ENCODE results near the gene GDE1.

Gene GDE1

GRCh38 chr16:19515757-19516156 lies 6.1 kb downstream of the GDE1 start:
- no peak for TF ChIP-seq Cebpa-rat (IDR thresholded peaks at IDR 0.05)
- Histone ChIP-seq H3K27ac (no peak overlapping the region), H4K20me1 (peaks cover 14% of the 10 kb centered on the region; the same call in 1 of the 2 replicates), H3K4me3 (no peak overlapping the region), H3K4me2 (no peak overlapping the region), H3K27me3 (no peaks in the 10 kb centered on the region), H3K4me1 (peaks cover 20% of the 10 kb centered on the region), H3K36me3 (peaks cover 62% of the 10 kb centered on the region), H3K9ac (no peak overlapping the region), H3K9me3 (no peaks in the 10 kb centered on the region)

GRCh38 chr16:19513377-19514053 lies 8.4 kb downstream of the GDE1 start:
- no peaks in the 10 kb centered on the region for H3K4me1 ChIP-seq
- no peaks in the 10 kb centered on the region; the same call in 1 of the 2 replicates for H4K20me1 ChIP-seq
- H3K9me3 ChIP-seq: no peaks in the 10 kb centered on the region
- peaks cover 79% of the 10 kb centered on the region for H3K36me3 ChIP-seq
- H3K27me3 ChIP-seq: no peaks in the 10 kb centered on the region
- H3K4me3 ChIP-seq: no peak overlapping the region
- no peak overlapping the region for H3K27ac ChIP-seq
- TF ChIP-seq Cebpa-rat (IDR thresholded peaks at IDR 0.05): no peak
- no peak overlapping the region for H3K4me2 ChIP-seq
- H3K9ac ChIP-seq: no peak overlapping the region

- H3K9me3 ChIP-seq: no peaks in the 10 kb centered on the region
- H3K27ac ChIP-seq: no peak overlapping the region
- TF ChIP-seq Cebpa-rat (IDR thresholded peaks at IDR 0.05): no peak
- H3K36me3 ChIP-seq: peaks cover 84% of the 10 kb centered on the region
- no peak overlapping the region for H3K4me3 ChIP-seq
- H3K4me1 ChIP-seq: no peaks in the 10 kb centered on the region
- no peak overlapping the region for H3K4me2 ChIP-seq
- H3K9ac ChIP-seq: no peak overlapping the region
- H4K20me1 ChIP-seq: no peaks in the 10 kb centered on the region; the same call in 1 of the 2 replicates
- no peaks in the 10 kb centered on the region for H3K27me3 ChIP-seq
Observed at GRCh38 chr16:19512297-19512696, 9.6 kb downstream of the GDE1 start.

GRCh38 chr16:19507867-19508266 lies 14.0 kb downstream of the GDE1 start:
- no peak for TF ChIP-seq Cebpa-rat (IDR thresholded peaks at IDR 0.05)
- Histone ChIP-seq H3K4me3 (no peak overlapping the region), H4K20me1 (no peaks in the 10 kb centered on the region), H3K9me3 (no peaks in the 10 kb centered on the region), H3K9ac (no peak overlapping the region), H3K4me2 (no peak overlapping the region), H3K36me3 (peaks cover 87% of the 10 kb centered on the region), H3K4me1 (no peaks in the 10 kb centered on the region), H3K27me3 (no peaks in the 10 kb centered on the region), H3K27ac (no peak overlapping the region)

- H3K4me3 ChIP-seq: no peak overlapping the region
- no peak overlapping the region for H3K4me2 ChIP-seq
- H3K4me1 ChIP-seq: no peaks in the 10 kb centered on the region
- no peak overlapping the region for H3K27ac ChIP-seq
- H3K36me3 ChIP-seq: peaks cover 90% of the 10 kb centered on the region
- no peaks in the 10 kb centered on the region for H3K27me3 ChIP-seq
- H3K9me3 ChIP-seq: no peaks in the 10 kb centered on the region
- H3K9ac ChIP-seq: no peak overlapping the region
- no peaks in the 10 kb centered on the region for H4K20me1 ChIP-seq
- no peak for TF ChIP-seq Cebpa-rat (IDR thresholded peaks at IDR 0.05)
Observed at GRCh38 chr16:19506965-19507364, 14.9 kb downstream of the GDE1 start.

- Histone ChIP-seq H3K4me3 (no peak overlapping the region), H4K20me1 (no peaks in the 10 kb centered on the region), H3K4me1 (no peaks in the 10 kb centered on the region), H3K27ac (no peak overlapping the region), H3K9ac (no peak overlapping the region), H3K9me3 (no peaks in the 10 kb centered on the region), H3K4me2 (no peak overlapping the region), H3K27me3 (no peaks in the 10 kb centered on the region), H3K36me3 (peaks cover 97% of the 10 kb centered on the region)
- no peak for TF ChIP-seq Cebpa-rat (IDR thresholded peaks at IDR 0.05)
Observed at GRCh38 chr16:19505600-19506303, 16.1 kb downstream of the GDE1 start.

- Histone ChIP-seq H3K4me3 (no peak overlapping the region), H4K20me1 (no peaks in the 10 kb centered on the region), H3K4me2 (no peak overlapping the region), H3K36me3 (peaks cover 94% of the 10 kb centered on the region), H3K27me3 (no peaks in the 10 kb centered on the region), H3K9ac (no peak overlapping the region), H3K9me3 (no peaks in the 10 kb centered on the region), H3K27ac (no peak overlapping the region), H3K4me1 (no peaks in the 10 kb centered on the region)
- no peak for TF ChIP-seq Cebpa-rat (IDR thresholded peaks at IDR 0.05)
Observed at GRCh38 chr16:19503461-19504075, 18.3 kb downstream of the GDE1 start.

- peaks cover 84% of the 10 kb centered on the region for H3K36me3 ChIP-seq
Observed at GRCh38 chr16:19502395-19503131, 19.3 kb downstream of the GDE1 start.

GRCh38 chr16:19499481-19499880 lies 22.4 kb downstream of the GDE1 start:
- Histone ChIP-seq H3K27ac (no peak overlapping the region), H3K4me2 (no peak overlapping the region), H4K20me1 (no peaks in the 10 kb centered on the region), H3K4me3 (no peak overlapping the region), H3K27me3 (no peaks in the 10 kb centered on the region), H3K36me3 (peaks cover 54% of the 10 kb centered on the region), H3K9me3 (no peaks in the 10 kb centered on the region), H3K4me1 (no peaks in the 10 kb centered on the region), H3K9ac (no peak overlapping the region)
- no peak for TF ChIP-seq Cebpa-rat (IDR thresholded peaks at IDR 0.05)

More at GRCh38 chr16:19502395-19503131, 19.3 kb downstream of the GDE1 start:
- Histone ChIP-seq H3K4me2 (no peak overlapping the region), H4K20me1 (no peaks in the 10 kb centered on the region), H3K27ac (no peak overlapping the region), H3K27me3 (no peaks in the 10 kb centered on the region), H3K9ac (no peak overlapping the region), H3K4me3 (no peak overlapping the region), H3K4me1 (no peaks in the 10 kb centered on the region), H3K9me3 (no peaks in the 10 kb centered on the region)
- no peak for TF ChIP-seq Cebpa-rat (IDR thresholded peaks at IDR 0.05)
